ENCODE data around the gene DOHH.

DOHH gene

DNA sequence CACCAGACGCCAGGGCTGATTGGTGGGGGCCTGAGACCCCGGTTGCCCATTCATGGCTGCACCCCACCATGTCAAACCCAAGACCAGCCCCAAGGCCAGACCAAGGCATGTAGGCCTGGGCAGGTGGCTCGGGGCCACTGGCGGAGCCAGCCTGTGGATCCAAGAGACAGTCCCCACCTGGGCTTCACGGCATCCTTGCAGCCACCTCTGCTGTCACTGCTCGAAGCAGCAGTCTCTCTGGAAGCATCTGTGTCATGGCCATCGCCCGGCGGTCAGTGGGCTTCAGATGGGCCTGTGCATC, 34.7 kb upstream of the DOHH start:
- DNase-seq (ENCODE audit: low read depth): no peak
- H3K4me3 ChIP-seq (ENCODE audit: control insufficient read depth, low read depth, low read length): no peak overlapping the region
- TF ChIP-seq, protein P1, sequence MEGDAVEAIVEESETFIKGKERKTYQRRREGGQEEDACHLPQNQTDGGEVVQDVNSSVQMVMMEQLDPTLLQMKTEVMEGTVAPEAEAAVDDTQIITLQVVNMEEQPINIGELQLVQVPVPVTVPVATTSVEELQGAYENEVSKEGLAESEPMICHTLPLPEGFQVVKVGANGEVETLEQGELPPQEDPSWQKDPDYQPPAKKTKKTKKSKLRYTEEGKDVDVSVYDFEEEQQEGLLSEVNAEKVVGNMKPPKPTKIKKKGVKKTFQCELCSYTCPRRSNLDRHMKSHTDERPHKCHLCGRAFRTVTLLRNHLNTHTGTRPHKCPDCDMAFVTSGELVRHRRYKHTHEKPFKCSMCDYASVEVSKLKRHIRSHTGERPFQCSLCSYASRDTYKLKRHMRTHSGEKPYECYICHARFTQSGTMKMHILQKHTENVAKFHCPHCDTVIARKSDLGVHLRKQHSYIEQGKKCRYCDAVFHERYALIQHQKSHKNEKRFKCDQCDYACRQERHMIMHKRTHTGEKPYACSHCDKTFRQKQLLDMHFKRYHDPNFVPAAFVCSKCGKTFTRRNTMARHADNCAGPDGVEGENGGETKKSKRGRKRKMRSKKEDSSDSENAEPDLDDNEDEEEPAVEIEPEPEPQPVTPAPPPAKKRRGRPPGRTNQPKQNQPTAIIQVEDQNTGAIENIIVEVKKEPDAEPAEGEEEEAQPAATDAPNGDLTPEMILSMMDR (conservative IDR thresholded peaks at IDR 0.05; ENCODE audit: control insufficient read depth, insufficient read depth, low read depth, low read length): no peak

DNA sequence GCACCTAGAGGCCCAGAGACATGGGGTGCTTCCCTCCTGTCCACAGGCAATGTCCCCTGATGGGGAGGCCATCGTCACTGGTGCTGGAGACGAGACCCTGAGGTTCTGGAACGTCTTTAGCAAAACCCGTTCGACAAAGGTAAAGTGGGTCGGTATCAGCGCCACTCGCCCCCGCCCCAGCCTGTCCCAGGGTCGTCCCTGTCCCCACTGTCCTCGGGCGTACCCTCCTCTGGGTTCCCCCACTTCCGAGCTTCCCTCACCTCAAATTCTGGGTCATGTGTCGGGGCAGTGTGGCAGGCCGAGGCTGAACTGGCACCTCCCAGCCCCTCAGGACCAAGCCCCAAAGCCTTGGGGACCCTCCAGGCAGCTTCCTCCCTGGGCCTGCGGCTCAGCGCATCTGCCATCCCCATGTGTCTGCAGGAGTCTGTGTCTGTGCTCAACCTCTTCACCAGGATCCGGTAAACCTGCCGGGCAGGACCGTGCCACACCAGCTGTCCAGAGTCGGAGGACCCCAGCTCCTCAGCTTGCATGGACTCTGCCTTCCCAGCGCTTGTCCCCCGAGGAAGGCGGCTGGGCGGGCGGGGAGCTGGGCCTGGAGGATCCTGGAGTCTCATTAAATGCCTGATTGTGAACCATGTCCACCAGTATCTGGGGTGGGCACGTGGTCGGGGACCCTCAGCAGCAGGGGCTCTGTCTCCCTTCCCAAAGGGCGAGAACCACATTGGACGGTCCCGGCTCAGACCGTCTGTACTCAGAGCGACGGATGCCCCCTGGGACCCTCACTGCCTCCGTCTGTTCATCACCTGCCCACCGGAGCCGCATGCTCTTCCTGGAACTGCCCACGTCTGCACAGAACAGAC, 34.1 kb upstream of the DOHH start:
- TF ChIP-seq, protein P1 (conservative IDR thresholded peaks at IDR 0.05; ENCODE audit: control insufficient read depth, insufficient read depth, low read depth, low read length): no peak
- no peak overlapping the region for H3K4me3 ChIP-seq (ENCODE audit: control insufficient read depth, low read depth, low read length)
- DNase-seq (ENCODE audit: low read depth): no peak

DNA sequence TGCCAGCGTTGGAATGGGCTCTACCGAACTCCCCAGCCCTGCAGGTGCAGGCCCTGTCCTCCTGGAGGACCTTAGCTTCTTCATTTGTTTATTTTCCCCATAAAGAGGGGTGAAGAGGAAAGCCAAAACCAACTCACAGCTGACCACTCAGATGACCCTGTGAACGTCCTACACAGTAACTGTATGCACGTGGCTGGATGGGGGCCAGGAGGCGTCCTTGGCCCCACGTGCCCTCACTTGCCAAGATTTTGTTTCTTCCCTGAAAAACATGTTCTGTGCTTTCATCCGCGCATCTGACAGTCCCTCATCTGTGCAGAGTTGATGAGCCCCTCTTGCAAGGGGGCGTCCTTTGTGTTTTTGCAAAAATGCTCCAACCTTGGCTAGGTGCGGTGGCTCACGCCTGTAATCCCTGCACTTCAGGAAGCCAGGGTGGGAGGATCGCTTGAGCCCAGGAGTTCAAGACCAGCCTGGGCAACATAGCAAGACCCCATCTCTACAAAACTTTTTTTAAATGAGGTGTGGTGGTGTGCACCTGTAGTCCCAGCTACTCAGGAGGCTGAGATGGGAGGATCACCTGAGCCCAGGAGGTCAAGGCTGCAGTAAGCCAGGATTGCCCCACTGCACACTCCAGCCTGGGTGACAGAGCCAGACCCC, 33.2 kb upstream of the DOHH start:
- DNase-seq (ENCODE audit: low read depth): no peak
- H3K4me3 ChIP-seq (ENCODE audit: control insufficient read depth, low read depth, low read length): no peak overlapping the region
- TF ChIP-seq, protein P1 (conservative IDR thresholded peaks at IDR 0.05; ENCODE audit: control insufficient read depth, insufficient read depth, low read depth, low read length): no peak

DNA sequence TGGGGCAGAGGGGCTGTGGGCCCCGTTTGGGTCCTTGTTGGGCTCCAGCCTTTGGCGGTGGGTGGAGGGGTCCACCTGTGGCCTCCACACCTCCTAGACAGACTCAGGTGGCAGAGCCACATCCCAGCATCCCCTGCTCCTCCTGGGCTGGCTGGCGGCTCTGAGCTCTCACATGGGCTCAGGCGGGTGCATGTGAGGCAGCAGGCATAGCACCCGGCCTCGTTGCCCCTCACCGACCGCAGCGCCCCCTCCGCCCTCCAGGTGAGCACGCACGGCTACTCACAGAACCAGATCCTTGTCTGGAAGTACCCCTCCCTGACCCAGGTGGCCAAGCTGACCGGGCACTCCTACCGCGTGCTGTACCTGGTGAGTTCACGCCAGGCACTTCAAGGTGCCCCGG, 32.6 kb upstream of the DOHH start:
- DNase-seq (ENCODE audit: low read depth): no peak
- TF ChIP-seq, protein P1 (conservative IDR thresholded peaks at IDR 0.05; ENCODE audit: control insufficient read depth, insufficient read depth, low read depth, low read length): no peak
- no peak overlapping the region for H3K4me3 ChIP-seq (ENCODE audit: control insufficient read depth, low read depth, low read length)

DNA sequence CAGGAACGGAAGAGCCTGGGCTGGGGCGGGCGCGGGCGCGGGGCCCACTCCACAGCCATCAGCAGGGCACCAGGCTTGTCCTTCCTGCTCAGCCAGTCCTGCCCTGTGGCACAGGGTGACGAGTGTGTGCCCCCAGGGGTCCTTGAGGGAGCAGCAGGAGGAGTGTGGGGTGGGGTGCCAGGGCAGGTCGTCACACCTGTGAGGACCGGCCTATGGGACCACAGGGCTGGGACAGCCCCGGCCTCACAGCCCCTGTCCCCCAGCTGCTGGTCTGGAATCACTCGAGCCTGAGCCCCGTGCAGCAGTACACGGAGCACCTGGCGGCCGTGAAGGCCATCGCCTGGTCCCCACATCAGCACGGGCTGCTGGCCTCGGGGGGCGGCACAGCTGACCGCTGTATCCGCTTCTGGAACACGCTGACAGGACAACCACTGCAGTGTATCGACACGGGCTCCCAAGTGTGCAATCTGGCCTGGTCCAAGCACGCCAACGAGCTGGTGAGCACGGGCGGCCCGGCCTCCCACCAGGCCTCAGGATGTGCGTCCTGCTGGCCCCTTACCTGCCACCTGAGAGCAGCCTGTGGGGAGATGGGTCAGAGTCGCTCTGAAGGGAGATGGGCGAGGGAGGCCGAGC, 31.8 kb upstream of the DOHH start:
- TF ChIP-seq, protein P1 (conservative IDR thresholded peaks at IDR 0.05; ENCODE audit: control insufficient read depth, insufficient read depth, low read depth, low read length): no peak
- no peak for DNase-seq (ENCODE audit: low read depth)
- H3K4me3 ChIP-seq (ENCODE audit: control insufficient read depth, low read depth, low read length): no peak overlapping the region

DNA sequence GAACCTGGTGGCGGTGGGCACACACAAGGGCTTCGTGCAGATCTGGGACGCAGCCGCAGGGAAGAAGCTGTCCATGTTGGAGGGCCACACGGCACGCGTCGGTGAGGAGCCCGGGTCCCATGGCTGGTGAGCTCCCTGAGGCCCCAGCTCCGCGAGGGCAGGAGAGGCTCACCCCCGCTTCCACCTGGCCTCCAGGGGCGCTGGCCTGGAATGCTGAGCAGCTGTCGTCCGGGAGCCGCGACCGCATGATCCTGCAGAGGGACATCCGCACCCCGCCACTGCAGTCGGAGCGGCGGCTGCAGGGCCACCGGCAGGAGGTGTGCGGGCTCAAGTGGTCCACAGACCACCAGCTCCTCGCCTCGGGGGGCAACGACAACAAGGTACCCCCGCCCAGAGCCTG, 31.2 kb upstream of the DOHH start:
- TF ChIP-seq, protein P1 (conservative IDR thresholded peaks at IDR 0.05; ENCODE audit: control insufficient read depth, insufficient read depth, low read depth, low read length): no peak
- no peak overlapping the region for H3K4me3 ChIP-seq (ENCODE audit: control insufficient read depth, low read depth, low read length)

More for the DNA sequence above, 31.2 kb upstream of the DOHH start:
- no peak for DNase-seq (ENCODE audit: low read depth)
